NCI-H1436 (cell line): ENCODE measurements around the gene TOM1.

Experiments
- DNase-seq: peaks from one replicate; lab custom pipeline; 2025; lab: John Stamatoyannopoulos, UW

The TOM1 gene

GRCh38 chr22:35307372-35307771 is 7.7 kb downstream of the TOM1 start:
- no peak for DNase-seq

- DNase-seq, result no peak
These were observed 8.2 kb downstream of the TOM1 start for GRCh38 chr22:35307892-35308291.

GRCh38 chr22:35308480-35309021 is 8.9 kb downstream of the TOM1 start:
- no peak for DNase-seq

- no peak for DNase-seq
These were observed 11.2 kb downstream of the TOM1 start for GRCh38 chr22:35310556-35311550.

- no peak for DNase-seq
These were observed 11.9 kb downstream of the TOM1 start for GRCh38 chr22:35311551-35311999.

GRCh38 chr22:35312198-35313059 is 12.7 kb downstream of the TOM1 start:
- DNase-seq, result no peak

GRCh38 chr22:35313311-35314121 is 13.8 kb downstream of the TOM1 start:
- DNase-seq, result no peak

- DNase-seq, result no peak
These were observed 14.7 kb downstream of the TOM1 start for GRCh38 chr22:35314161-35314942.

GRCh38 chr22:35315141-35315854 is 15.6 kb downstream of the TOM1 start:
- DNase-seq, result no peak

GRCh38 chr22:35315855-35316745 is 16.4 kb downstream of the TOM1 start:
- peak; percentile 15 for DNase-seq

- DNase-seq, result no peak
These were observed 17.1 kb downstream of the TOM1 start for GRCh38 chr22:35316751-35317150.

- DNase-seq, result no peak
These were observed 18.1 kb downstream of the TOM1 start for GRCh38 chr22:35317680-35318290.

- DNase-seq, result no peak
These were observed 18.9 kb downstream of the TOM1 start for GRCh38 chr22:35318346-35319215.

- DNase-seq, result no peak
These were observed 19.7 kb downstream of the TOM1 start for GRCh38 chr22:35319244-35319985.

GRCh38 chr22:35322126-35322525 is 22.4 kb downstream of the TOM1 start:
- no peak for DNase-seq

GRCh38 chr22:35322893-35323292 is 23.2 kb downstream of the TOM1 start:
- DNase-seq, result no peak

GRCh38 chr22:35323305-35323704 is 23.6 kb downstream of the TOM1 start:
- DNase-seq, result no peak
